Measurements from ENCODE around the gene EPAS1.
"Not testable (repeated sequence)": the region's sequence is repeated elsewhere in the genome, so short reads cannot be mapped to it uniquely, and the experiment has no call there.

The EPAS1 gene

DNA sequence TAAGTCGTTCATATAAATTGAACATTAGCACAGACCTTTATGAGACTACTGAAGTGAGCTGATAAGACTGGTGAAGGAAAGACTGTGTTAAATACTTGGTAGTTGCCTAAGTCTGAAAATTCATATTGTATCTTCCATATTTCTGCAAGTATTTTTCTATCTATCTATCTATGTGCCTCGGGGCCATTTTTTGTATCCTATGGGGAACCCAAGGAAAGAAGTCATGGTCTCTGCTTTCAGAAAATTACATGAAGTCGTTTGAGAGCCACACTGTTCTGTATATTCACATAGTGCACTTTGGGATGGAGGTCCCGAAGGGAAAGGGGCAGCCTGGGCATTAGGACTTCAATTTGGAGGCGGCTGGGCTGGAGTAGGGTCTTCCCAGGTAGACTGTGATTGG, 89.6 kb downstream of the EPAS1 start:
- no peak for DNase-seq

DNA sequence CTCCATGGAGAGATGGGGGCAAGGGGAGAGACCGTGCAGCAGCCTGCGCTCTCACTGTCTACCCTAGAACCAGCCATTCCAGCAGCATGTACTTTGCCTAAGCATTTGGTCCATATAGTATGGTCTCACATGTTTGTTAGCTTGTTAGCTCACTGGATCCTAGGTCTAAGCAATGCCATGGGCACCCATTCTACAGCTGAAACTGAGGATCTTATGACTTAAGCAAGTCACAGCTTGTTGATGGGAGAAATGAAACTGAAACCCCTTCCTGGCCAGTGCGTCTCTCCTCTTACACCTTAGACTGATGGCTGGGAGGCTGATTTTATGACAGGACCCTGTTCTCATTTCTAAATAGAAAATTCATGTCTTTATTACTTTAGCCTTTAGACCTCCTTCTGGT, 90.1 kb downstream of the EPAS1 start:
- DNase-seq, result peak; percentile 49

GRCh38 chr2:46387886-46388515, 90.8 kb downstream of the EPAS1 start:
- DNase-seq, result no peak

DNA sequence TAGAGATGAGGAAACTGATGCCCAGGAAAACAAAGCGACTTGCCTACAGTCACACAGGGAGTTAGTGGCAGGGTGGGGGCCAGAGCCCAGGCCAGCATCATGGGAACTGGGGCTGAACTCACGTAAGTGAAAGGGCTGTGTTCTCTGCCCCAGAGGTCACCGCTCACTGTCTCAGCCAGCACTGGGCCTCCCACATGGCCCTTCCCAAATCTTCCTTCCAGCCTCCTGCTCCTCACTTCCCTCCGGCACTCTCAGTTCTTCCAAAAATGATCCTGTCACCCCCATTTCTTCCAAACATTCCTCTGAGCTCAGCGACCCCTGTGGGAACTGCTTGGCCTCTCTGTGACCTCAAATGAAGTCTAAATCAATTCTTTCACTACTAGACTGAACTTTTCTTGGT, 91.7 kb downstream of the EPAS1 start:
- no peak for DNase-seq

DNA sequence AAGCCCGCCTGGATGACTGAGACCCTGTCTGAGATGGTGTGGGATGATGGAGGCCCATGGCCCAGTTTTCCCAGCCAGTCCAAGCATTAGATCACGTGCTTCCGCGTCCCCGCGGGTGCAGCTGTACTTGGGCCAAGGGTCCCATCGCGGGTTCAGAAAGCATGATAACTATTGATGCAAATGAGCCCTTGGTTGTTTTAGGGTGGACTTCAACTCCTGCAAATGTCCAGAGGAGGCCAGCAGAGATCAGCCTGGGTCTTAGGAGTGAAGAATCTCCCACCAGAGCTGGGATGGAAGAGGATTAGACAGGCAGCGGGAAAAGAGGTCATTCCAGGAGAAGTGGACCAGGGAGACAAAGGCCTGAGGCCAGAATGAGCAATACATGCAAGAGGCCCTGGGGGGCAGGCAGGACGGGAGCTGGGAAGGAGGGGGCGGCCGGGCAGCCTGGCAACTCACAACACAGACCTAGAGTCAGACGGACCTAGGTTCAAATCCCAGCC, 92.3 kb downstream of the EPAS1 start:
- no peak for DNase-seq

DNA sequence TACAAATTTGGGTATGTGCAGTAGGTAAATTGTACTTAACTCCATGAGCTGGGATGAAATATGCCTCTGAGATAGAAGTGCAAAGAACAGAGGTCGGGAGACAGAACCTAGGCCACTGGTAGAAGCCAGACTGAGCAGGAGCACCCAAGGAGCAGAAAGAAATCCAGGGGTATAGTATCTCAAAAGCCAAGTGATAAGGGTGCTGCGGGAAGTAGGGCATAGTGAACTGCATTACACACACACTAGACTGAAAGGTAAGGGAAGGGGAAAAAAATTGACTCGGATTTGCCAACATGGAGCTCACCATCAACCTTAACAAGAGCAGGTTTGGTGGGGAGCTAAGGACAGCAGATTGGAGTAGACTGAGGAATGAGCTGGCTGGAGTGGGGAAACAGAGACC, 92.8 kb downstream of the EPAS1 start:
- DNase-seq, result no peak

DNA sequence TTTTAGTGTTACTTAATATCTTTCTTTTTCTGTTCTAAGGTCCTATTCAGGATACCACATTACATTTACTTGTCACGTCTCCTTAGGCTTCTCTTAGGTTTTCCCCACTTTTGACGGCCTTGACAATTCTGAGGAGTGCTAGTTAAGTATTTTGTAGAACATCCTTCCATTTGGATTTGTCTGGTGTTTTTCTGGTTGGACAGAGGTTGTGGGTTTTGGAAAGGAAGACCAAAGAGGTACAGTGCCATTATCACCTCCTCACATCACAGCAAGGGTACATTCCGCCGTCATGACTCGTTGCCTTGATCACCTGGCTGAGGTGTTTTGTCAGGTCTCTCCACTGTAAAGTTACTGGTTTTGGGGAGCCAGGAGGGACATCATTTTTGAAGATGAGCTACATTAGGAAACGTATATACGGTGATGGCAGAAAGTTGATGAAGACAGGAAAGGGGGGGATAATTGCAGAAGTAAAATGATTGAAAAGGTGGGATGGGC, 93.7 kb downstream of the EPAS1 start:
- DNase-seq, result no peak

- no peak for DNase-seq
These were observed 95.5 kb downstream of the EPAS1 start for GRCh38 chr2:46392561-46393346.

DNA sequence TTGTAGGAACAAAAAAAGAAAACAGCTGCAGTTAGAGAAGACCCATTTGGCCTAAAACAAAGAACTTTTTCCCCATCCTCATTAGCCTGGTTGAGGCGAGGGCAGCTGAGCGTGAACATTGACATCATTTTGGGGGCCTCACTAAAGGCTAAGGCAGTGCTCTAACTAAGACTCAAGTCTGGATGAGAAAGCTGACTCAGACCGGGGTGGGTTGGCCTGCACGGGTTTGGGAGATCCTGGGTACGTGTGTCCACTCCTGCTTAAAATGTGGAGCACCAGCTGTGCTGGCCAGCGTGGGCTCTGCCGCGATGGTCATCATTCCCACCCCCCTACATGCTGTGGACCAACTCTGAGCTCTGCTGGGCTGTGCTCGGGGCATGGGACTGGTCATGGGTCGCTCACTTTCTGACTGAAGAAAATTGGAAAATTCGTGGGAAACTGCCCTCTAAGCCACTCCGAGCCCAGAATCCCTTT, 96.2 kb downstream of the EPAS1 start:
- DNase-seq, result no peak

- DNase-seq, result no peak
These were observed 96.7 kb downstream of the EPAS1 start for GRCh38 chr2:46393865-46394264.

GRCh38 chr2:46394649-46395510, 97.7 kb downstream of the EPAS1 start:
- DNase-seq, result no peak

DNA sequence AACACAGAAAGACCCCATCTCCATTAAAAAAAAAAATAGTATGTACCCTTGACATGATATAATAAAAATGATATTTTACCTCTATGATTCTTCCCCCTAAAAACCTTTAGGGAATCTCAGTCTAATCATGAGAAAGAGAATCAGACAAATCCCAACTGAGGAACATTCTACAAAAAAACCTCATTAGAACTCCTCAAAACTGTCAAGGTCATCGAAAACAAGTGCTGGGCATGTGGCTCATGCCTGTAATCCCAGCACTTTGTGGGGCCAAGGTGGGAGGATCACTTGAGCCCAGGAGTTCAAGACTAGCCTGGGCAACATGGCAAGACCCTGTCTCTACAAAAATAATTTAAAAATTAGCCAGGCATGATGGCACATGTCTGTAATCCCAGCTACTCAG, 98.5 kb downstream of the EPAS1 start:
- DNase-seq, result not testable (repeated sequence)

GRCh38 chr2:46400016-46400415, 102.8 kb downstream of the EPAS1 start:
- DNase-seq, result no peak

GRCh38 chr2:46402874-46403273, 105.7 kb downstream of the EPAS1 start:
- no peak for DNase-seq

- no peak for DNase-seq
These were observed 107.1 kb downstream of the EPAS1 start for GRCh38 chr2:46404181-46404759.

DNA sequence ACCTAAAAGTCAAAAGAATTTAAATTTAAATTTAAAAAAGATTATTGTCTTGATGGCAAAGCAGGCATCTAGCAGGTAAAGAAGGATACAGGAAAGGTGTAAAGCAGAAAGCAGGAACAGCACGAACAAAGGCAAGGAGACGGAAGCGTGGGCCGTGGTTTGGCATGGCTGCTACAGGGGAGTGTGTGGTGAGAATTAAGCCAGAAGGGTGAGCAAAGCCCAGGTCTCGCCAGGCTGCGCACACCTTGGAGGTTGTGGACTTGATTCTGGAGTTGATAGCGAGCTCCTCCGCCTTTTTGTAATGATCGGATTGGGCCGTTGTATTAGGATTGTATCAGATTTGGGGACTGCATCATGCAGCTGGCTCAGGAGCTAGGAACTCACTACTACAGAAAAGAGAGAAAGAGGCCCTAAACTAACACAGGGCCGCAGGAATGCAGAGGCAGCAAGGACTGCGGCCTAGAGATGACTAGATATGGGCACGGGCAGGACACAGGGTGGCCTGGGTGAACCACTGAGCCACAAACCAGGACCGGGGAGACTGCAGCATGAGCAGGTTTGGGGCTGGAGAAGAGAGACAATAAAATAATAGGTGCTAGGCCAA, 110.7 kb downstream of the EPAS1 start:
- DNase-seq, result no peak

GRCh38 chr2:46409756-46410155, 112.5 kb downstream of the EPAS1 start:
- no peak for DNase-seq

- no peak for DNase-seq
These were observed 113.4 kb downstream of the EPAS1 start for GRCh38 chr2:46410273-46411244.

DNA sequence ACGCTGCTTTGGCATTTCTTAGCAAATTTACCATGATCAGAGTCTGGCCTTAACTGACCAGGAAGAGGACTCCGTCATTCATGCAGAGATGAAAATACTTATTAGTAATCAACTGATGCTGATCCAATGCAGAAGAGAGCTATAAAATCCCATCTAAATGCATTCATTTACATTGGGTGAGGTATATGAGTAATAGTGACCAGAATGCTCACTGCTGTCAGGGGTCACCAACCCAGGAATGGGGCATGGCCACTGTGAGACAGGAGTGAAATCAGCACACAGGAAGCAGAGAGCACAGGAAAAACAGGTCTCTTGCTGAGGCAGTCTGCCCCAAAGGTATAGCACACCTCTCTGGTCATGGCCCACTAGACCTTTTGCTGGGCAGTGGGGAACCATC, 114.0 kb downstream of the EPAS1 start:
- DNase-seq, result no peak

- DNase-seq, result no peak
These were observed 114.8 kb downstream of the EPAS1 start for GRCh38 chr2:46411985-46412384.

- peak; percentile 66 for DNase-seq
These were observed 115.9 kb downstream of the EPAS1 start for GRCh38 chr2:46413111-46413510.

Data from RPMI8226 (cell line).